Breast epithelium (tissue), 3 donors: ENCODE results near the gene PTPDC1.

ENCODE experiments used
- CTCF ChIP-seq, 3 donors: fragments of 450-650 bp; IDR thresholded peaks; one replicate each; pipeline ENCODE4 v1.5.1; 2016 to 2017; ENCODE audit warnings: antibody characterized with exemption in 3 of 3, mild to moderate bottlenecking in 3 of 3, moderate library complexity in 3 of 3
- POLR2A ChIP-seq: fragments of 450-650 bp; IDR thresholded peaks from one replicate; pipeline ENCODE4 v1.6.1; 2016; ENCODE audit warnings: antibody characterized with exemption, mild to moderate bottlenecking, moderate library complexity

DNA sequence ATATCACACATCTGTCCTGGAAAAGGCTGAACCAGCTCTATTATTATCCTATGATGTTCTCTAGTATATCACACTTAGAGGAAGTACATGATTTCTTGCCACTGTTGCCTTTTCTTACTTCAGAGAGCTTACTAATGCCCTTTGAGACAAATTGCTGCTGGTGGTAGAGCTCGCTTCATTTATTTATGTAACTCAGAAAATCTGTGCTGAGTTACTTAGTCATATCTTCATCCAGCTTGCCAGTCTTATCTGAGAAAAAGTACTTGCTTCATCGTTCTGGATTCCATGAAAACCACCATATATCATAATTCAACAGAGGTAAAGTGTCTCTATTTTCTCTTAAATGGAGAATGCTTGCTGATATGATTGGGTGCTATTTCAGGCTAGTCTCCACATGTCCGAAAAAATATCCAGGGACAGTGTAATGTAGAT lies 26.6 kb downstream of the PTPDC1 start:
- TF ChIP-seq POLR2A (no peak), CTCF (IDR thresholded peaks at IDR 0.05) (no peak)
